ENCODE data around the gene SLAMF1. TPM values are rescaled to one million over a fixed set of nuclear protein-coding genes. Genes with fewer than 3 reads are reported as not detected.
"Not testable (repeated sequence)": the region's sequence is repeated elsewhere in the genome, so short reads cannot be mapped to it uniquely, and the experiment has no call there.

The SLAMF1 gene
- total RNA-seq, 2 experiments from 2014 or later = 48.5 to 50.1 TPM

DNA sequence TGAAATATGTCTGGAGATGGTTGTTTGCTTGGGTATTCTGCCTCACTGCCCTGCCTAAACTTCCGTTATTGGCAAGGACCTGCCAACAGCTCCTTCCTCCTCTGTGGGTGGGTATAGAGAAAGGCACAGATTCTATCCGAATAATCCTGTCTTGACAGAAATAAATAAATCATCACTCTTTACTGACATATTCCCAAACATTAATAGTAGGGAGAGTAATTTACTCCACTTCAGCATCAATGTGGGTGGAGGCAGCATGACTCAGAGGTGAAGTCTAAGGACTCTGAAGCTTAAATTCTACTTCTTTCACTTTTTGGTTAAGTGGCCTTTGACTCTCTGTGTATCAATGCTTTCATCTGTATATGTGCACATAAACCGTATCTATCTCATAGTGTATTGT, 70.5 kb downstream of the SLAMF1 start:
- DNase-seq (no peak), ATAC-seq (peak; percentile 70)
- Mint-ChIP-seq H3K4me1 (ENCODE audit: low read depth) (peaks cover 76% of the 10 kb centered on the region), H3K9me3 (ENCODE audit: insufficient read depth) (no peaks in the 10 kb centered on the region), H3K4me3 (peak overlapping the region; percentile 86), H3K27me3 (ENCODE audit: low read depth) (no peaks in the 10 kb centered on the region), H3K36me3 (ENCODE audit: low read depth) (peaks cover 27% of the 10 kb centered on the region), H3K27ac (peak overlapping the region; percentile 80)
- ChIA-PET CTCF (interaction anchor here (0.9 to 6.9 kb wide), 10 partner anchors 9 to 148 kb away, joined by 3 to 65 read pairs (median 4); no protein-coding TSS in a partner anchor), POLR2A (interaction anchor here (0.6 to 1.4 kb wide), 4 partner anchors 8 to 192 kb away, joined by 3 to 6 read pairs (median 3); no protein-coding TSS in a partner anchor)

DNA sequence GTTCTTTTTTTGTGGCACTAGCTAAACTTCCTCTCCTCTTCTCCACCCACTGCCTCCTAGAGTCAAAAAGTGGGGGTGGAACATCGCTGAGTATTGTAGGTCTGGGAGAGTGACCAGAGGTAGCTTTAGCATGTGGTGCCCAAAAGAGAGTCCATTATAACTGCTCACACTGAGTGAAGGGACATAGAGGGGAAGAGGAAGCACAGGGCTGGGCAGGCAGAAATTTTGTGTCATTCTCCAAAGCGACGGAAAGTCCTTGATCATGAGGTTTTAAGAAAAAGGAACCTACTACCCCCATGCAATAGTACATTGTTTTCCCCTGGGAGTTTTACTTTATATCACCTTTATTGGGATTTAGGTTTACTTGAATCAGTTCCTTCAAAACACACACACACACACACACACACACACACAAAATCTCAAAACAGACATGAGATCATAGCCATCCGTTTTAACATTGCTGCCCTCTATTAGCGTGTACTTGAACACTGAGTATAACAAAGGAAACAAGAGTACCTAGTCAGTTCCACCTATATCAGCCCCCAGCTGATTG, 71.7 kb downstream of the SLAMF1 start:
- no peak for DNase-seq
- Mint-ChIP-seq H3K4me1 (ENCODE audit: low read depth) (peaks cover 75% of the 10 kb centered on the region), H3K4me3 (peak overlapping the region; percentile 28), H3K36me3 (ENCODE audit: low read depth) (peaks cover 35% of the 10 kb centered on the region), H3K9me3 (ENCODE audit: insufficient read depth) (no peaks in the 10 kb centered on the region), H3K27me3 (ENCODE audit: low read depth) (no peaks in the 10 kb centered on the region), H3K27ac (peak overlapping the region; percentile 87)
- POLR2A ChIA-PET = interaction anchor here (0.9 to 1.4 kb wide), 5 partner anchors 10 to 146 kb away, joined by 3 to 6 read pairs (median 3); no protein-coding TSS in a partner anchor
- CTCF ChIA-PET = interaction anchor here (1.0 to 6.9 kb wide), 12 partner anchors 8 to 147 kb away, joined by 3 to 65 read pairs (median 4); partner anchors contain the start of gene SLAMF6
- peak; percentile 14 for ATAC-seq

DNA sequence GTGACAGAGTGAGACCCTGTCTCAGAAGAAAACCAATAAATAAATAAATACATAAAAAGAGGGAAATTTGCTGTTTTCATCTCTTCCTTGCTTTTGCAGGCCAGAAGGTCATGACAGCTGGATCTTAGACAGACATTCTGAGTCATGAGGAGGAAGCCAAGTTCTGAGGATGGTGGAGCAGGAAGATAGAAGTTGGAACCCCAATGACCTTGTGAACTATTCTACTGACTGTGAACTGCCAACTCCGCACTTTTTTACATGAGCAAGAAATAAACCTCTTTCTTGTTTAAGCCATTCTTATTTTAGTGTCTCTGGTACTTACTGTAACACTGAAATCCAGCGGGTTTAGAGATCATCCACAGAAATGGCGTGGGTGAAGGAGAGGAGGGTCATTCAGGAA, 76.0 kb downstream of the SLAMF1 start:
- Mint-ChIP-seq H3K9me3 (ENCODE audit: insufficient read depth) (no peaks in the 10 kb centered on the region), H3K27ac (no peak overlapping the region), H3K27me3 (ENCODE audit: low read depth) (no peaks in the 10 kb centered on the region), H3K36me3 (ENCODE audit: low read depth) (peaks cover 41% of the 10 kb centered on the region), H3K4me1 (ENCODE audit: low read depth) (peaks cover 84% of the 10 kb centered on the region), H3K4me3 (no peak overlapping the region)
- ChIA-PET POLR2A (no interaction called here), CTCF (interaction anchor here (0.8 to 3.1 kb wide), 2 partner anchors 26 to 35 kb away, joined by 4 to 19 read pairs; no protein-coding TSS in a partner anchor)
- no peak for DNase-seq
- ATAC-seq = no peak

DNA sequence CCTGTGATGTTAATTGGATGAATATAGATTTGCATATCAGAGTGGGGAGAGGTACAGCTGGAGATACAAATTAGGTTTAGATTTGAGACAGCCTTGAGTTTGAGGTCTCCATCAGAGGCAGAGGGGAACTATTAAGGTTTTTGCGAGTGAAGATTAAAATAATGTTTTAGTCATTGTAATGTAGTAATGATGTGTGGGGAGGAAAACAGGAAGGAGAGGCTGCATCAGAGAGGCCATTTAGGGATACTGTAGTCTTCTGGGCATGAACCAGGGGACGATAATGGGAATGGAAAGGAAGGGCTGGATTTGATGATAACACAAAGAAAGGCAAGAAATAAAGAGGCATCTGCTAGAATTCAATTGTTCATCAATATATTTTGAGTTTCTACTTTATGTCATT, 77.0 kb downstream of the SLAMF1 start:
- Mint-ChIP-seq H3K4me3 (no peak overlapping the region), H3K27me3 (ENCODE audit: low read depth) (no peaks in the 10 kb centered on the region), H3K36me3 (ENCODE audit: low read depth) (peaks cover 48% of the 10 kb centered on the region), H3K4me1 (ENCODE audit: low read depth) (peaks cover 83% of the 10 kb centered on the region), H3K9me3 (ENCODE audit: insufficient read depth) (no peaks in the 10 kb centered on the region), H3K27ac (peak overlapping the region; percentile 9)
- no peak for ATAC-seq
- ChIA-PET CTCF (interaction anchor here (0.8 to 3.1 kb wide), 2 partner anchors 25 to 36 kb away, joined by 4 to 19 read pairs; no protein-coding TSS in a partner anchor), POLR2A (no interaction called here)
- DNase-seq = no peak

DNA sequence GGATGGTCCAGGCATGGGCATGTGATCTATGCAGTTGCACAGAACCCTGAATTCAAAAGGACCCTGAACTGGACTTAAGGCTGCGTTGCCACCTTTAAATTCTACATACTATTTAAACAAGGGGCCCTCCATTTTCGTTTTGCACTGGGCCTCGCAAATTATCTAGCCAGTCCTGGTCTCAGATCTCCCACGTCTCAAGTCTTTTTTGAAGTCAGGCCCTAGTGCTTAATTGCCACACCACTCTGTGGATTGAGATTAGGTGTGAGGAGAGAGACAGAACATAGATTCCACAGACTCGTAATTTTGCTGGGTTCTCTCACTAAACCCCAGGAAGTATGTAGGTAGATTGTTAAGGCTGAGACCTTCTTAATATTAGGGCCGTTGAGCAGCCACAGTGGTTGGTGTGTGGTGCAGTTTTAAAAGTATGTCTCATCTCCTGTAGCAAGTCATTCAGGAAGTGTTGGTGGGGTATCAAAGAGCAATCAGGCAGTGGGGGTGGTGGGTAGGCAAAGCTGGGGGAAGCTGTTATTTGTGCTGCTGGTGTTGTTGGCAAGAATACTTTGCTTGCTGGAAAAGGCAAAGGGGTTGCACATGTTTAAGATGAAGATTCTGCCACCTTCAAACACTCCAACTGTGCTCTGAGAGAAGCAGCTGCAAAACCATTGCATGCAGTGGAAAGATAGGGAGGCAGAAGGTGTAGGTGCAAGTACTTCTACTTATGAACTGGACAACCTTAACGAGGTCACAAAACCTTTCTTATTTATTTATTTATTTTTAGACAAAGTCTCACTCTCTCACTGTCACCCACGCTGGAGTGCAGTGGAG, 78.8 kb downstream of the SLAMF1 start:
- peaks cover 57% of the 10 kb centered on the region for H3K36me3 Mint-ChIP-seq (ENCODE audit: low read depth)
- DNase-seq (peak; percentile 80), ATAC-seq (peak; percentile 85)
- POLR2A ChIA-PET = interaction anchor here (0.5 to 2.2 kb wide), 9 partner anchors 8 to 99 kb away, joined by 3 to 16 read pairs (median 3); no protein-coding TSS in a partner anchor
- H3K27ac Mint-ChIP-seq = peak overlapping the region; percentile 99
- H3K9me3 Mint-ChIP-seq (ENCODE audit: insufficient read depth) = peaks cover 3% of the 10 kb centered on the region
- no peaks in the 10 kb centered on the region for H3K27me3 Mint-ChIP-seq (ENCODE audit: low read depth)
- peak overlapping the region; percentile 64 for H3K4me3 Mint-ChIP-seq
- peaks cover 75% of the 10 kb centered on the region for H3K4me1 Mint-ChIP-seq (ENCODE audit: low read depth)
- CTCF ChIA-PET = interaction anchor here (0.9 to 3.1 kb wide), 8 partner anchors 9 to 140 kb away, joined by 3 to 23 read pairs (median 6); partner anchors contain the start of gene CD84

DNA sequence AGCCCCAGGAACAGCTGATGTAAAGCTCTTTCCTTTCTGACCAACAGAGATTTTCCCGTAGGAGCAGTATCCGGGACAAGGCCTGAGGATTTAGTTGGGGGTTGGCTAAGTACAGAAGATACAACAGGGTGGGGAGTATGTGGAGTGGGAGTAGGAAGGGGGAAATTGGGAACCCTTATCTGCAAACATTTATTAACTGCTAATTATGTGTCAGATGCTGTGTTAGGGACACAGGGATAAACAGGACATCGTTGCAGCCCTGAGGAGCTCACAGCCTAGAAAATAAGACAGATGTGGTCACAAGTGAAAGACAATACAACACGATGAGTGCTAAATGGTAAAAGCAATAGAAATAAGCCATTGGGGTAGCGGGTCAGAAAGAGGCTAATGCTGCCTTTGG, 79.5 kb downstream of the SLAMF1 start:
- Mint-ChIP-seq H3K9me3 (ENCODE audit: insufficient read depth) (peaks cover 11% of the 10 kb centered on the region), H3K36me3 (ENCODE audit: low read depth) (peaks cover 61% of the 10 kb centered on the region), H3K4me3 (peak overlapping the region; percentile 64), H3K27me3 (ENCODE audit: low read depth) (no peaks in the 10 kb centered on the region), H3K27ac (peak overlapping the region; percentile 99), H3K4me1 (ENCODE audit: low read depth) (peaks cover 75% of the 10 kb centered on the region)
- peak; percentile 14 for ATAC-seq
- ChIA-PET CTCF (interaction anchor here (0.8 to 3.0 kb wide), 8 partner anchors 10 to 139 kb away, joined by 3 to 23 read pairs (median 6); partner anchors contain the start of gene CD84), POLR2A (interaction anchor here (0.6 to 2.2 kb wide), 3 partner anchors 11 to 40 kb away, joined by 3 to 16 read pairs (median 5); no protein-coding TSS in a partner anchor)
- DNase-seq = no peak

DNA sequence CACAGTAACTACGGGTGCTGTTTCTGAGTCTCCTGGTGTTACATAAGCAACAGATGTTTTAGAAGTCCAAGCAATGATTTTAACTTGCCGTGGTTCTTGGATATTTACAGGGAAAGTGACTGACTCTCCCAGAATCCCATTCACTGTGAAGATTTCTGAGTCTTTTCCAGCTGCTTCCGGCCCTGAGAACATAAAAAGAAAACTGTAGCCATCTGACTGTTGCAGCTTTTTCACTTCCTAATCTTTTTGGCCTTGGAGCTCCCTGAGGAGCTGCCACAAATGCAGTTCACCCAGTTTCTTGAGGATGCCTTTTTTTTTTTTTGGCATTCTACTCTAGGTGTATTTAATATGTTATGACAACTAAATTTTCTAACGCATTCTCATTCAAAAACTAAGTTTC, 81.3 kb downstream of the SLAMF1 start:
- H3K27ac Mint-ChIP-seq = peak overlapping the region; percentile 31
- peaks cover 79% of the 10 kb centered on the region for H3K4me1 Mint-ChIP-seq (ENCODE audit: low read depth)
- ATAC-seq (no peak), DNase-seq (no peak)
- CTCF ChIA-PET = interaction anchor here (0.7 to 2.3 kb wide), 13 partner anchors 9 to 98 kb away, joined by 3 to 13 read pairs (median 5); partner anchors contain the start of gene CD84
- H3K27me3 Mint-ChIP-seq (ENCODE audit: low read depth) = no peaks in the 10 kb centered on the region
- H3K36me3 Mint-ChIP-seq (ENCODE audit: low read depth) = peaks cover 61% of the 10 kb centered on the region
- POLR2A ChIA-PET = interaction anchor here (0.8 to 1.3 kb wide), 3 partner anchors 10 to 43 kb away, joined by 3 to 4 read pairs (median 4); no protein-coding TSS in a partner anchor
- peaks cover 15% of the 10 kb centered on the region for H3K9me3 Mint-ChIP-seq (ENCODE audit: insufficient read depth)
- no peak overlapping the region for H3K4me3 Mint-ChIP-seq

DNA sequence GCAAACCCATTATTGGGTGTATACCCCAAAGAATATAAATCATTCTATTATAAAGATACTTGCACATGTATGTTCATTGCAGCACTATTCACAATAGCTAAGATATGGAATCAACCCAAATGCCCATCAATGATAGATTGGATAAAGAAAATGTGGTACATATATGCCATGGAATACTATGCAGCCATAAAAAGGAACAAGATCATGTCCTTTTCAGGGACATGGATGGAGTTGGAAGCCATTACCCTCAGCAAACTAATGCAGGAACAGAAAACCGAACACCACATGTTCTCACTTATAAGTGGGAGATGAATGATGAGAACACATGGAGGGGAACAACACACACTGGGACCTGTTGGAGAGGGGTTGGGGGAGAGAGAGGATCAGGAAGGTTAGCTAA, 83.6 kb downstream of the SLAMF1 start:
- DNase-seq; H3K27me3 Mint-ChIP-seq (ENCODE audit: low read depth); ATAC-seq; POLR2A ChIA-PET; H3K27ac Mint-ChIP-seq; H3K4me3 Mint-ChIP-seq: not testable (repeated sequence)
- Mint-ChIP-seq H3K36me3 (ENCODE audit: low read depth) (peaks cover 68% of the 10 kb centered on the region), H3K4me1 (ENCODE audit: low read depth) (peaks cover 82% of the 10 kb centered on the region), H3K9me3 (ENCODE audit: insufficient read depth) (peaks cover 19% of the 10 kb centered on the region)
- CTCF ChIA-PET = interaction anchor here (0.9 to 2.3 kb wide), 6 partner anchors 15 to 43 kb away, joined by 3 to 13 read pairs (median 4); partner anchors contain the start of gene SLAMF6

DNA sequence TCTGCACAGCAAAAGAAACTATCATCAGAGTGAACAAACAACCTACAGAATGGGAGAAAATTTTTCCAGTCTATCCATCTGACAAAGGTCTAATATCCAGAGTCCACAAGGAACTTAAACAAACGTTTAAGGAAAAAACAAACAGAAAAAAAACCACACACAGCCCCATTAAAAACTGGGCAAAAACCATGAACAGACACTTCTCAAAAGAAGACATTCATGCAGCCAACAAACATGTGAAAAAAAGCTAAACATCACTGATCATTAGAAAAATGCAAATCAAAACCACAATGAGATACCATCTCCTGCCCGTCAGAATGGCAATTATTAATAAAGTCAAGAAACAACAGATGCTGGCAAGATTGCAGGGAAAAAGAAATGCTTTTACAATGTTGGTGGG, 84.1 kb downstream of the SLAMF1 start:
- H3K4me3 Mint-ChIP-seq; H3K27ac Mint-ChIP-seq; POLR2A ChIA-PET; ATAC-seq; H3K27me3 Mint-ChIP-seq (ENCODE audit: low read depth); DNase-seq: not testable (repeated sequence)
- H3K36me3 Mint-ChIP-seq (ENCODE audit: low read depth) = peaks cover 68% of the 10 kb centered on the region
- H3K4me1 Mint-ChIP-seq (ENCODE audit: low read depth) = peaks cover 79% of the 10 kb centered on the region
- H3K9me3 Mint-ChIP-seq (ENCODE audit: insufficient read depth) = peaks cover 19% of the 10 kb centered on the region
- CTCF ChIA-PET = interaction anchor here (1.2 to 5.1 kb wide), 6 partner anchors 13 to 44 kb away, joined by 3 to 39 read pairs (median 5); partner anchors contain the start of genes CD84 and SLAMF6

DNA sequence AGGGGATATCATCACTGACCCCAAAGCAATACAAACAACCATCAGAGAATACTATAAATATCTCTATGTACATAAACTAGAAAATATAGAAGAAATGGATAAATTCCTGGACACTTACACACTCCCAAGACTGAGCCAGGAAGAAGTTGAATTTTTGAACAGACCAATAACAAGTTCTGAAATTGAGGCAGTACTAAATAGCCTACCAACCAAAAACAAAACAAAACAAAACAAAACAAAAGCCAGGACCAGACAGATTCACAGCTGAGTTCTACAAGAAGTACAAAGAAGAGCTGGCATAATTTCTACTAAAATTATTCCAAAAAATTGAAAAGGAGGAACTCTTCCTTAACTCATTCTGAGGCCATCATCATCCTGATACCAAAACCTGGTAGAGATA, 86.0 kb downstream of the SLAMF1 start:
- H3K4me1 Mint-ChIP-seq (ENCODE audit: low read depth) = peaks cover 59% of the 10 kb centered on the region
- ATAC-seq = peak; percentile 32
- POLR2A ChIA-PET = interaction anchor here (1.6 to 2.3 kb wide), 2 partner anchors 15 to 18 kb away, joined by 6 to 9 read pairs; partner anchors contain the start of gene CD84

More for the DNA sequence above, 86.0 kb downstream of the SLAMF1 start:
- peaks cover 66% of the 10 kb centered on the region for H3K36me3 Mint-ChIP-seq (ENCODE audit: low read depth)
- peak overlapping the region; percentile 67 for H3K27ac Mint-ChIP-seq
- peak overlapping the region; percentile 51 for H3K4me3 Mint-ChIP-seq
- no peaks in the 10 kb centered on the region for H3K27me3 Mint-ChIP-seq (ENCODE audit: low read depth)
- peaks cover 19% of the 10 kb centered on the region for H3K9me3 Mint-ChIP-seq (ENCODE audit: insufficient read depth)
- CTCF ChIA-PET = interaction anchor here (1.2 to 5.1 kb wide), 9 partner anchors 9 to 46 kb away, joined by 3 to 39 read pairs (median 10); partner anchors contain the start of genes CD84 and SLAMF6
- DNase-seq = no peak
